HepG2 (cell line): Measurements from ENCODE around the gene SDC1. TPM values are rescaled to one million over a fixed set of nuclear protein-coding genes. Genes with fewer than 3 reads are reported as not detected.

Experiments
- ATAC-seq: fragments of 200-7000 bp; cut with Tn5 transposase; 3 replicates; pipeline ENCODE4 v1.9.1; 2020; ENCODE audit warnings: mild to moderate bottlenecking, moderate library complexity
- BruUV-seq: library from RNA; stranded (reverse); fragments of 400-500 nt; replicated peaks from 2 replicates; lab custom pipeline; 2021; lab: Mats Ljungman, UMichigan
- CTCF ChIA-PET: fragments of 300-600 bp; formaldehyde crosslinking; extraction: SDS; loops from one replicate; lab custom pipeline; 2021; ENCODE audit warnings: low total read pairs, inconsistent platforms, low intra/inter-chr PET ratio; lab: Yijun Ruan, JAX
- POLR2A ChIA-PET: fragments of 350-600 bp; sonication (Branson Sonifier 250); formaldehyde crosslinking; loops from one replicate; lab custom pipeline; 2020; ENCODE audit warnings: antibody characterized with exemption, inconsistent platforms; lab: Yijun Ruan, JAX
- DNase-seq: peaks from one replicate; pipeline ENCODE4 v3.0.0-alpha.2; 2015; ENCODE audit warnings: low spot score
- FAIRE-seq: peaks from 3 replicates; lab custom pipeline; 2011; peaks lifted over from hg19 to GRCh38; lab: Jason Lieb, UNC
- H2AFZ ChIP-seq: one replicate; pipeline ENCODE4 v1.6.1; 2011; ENCODE audit warnings: low read length, inconsistent platforms
- H3K27ac ChIP-seq: fragments of 300-600 bp; 3 replicates; pipeline ENCODE4 v1.8.0; 2011; ENCODE audit warnings: mixed run types, mild to moderate bottlenecking, mixed read lengths, low read length, inconsistent platforms; ENCODE audit not compliant: insufficient read depth; ENCODE audit errors: extremely low read length
- H3K27me3 ChIP-seq, 2 experiments: fragments of 200-600 bp in 1 of 2; 2 replicates in 1 of 2; 3 replicates in 1 of 2; pipeline versions ENCODE4 v1.6.0 to v1.8.0; 2011; ENCODE audit warnings: low read length in 2 of 2, mild to moderate bottlenecking in 2 of 2, moderate library complexity in 2 of 2, inconsistent platforms in 1 of 2; ENCODE audit not compliant: insufficient read depth in 2 of 2, control insufficient read depth in 1 of 2
- H3K36me3 ChIP-seq, 2 experiments: fragments of 200-600 bp in 1 of 2; replicated peaks in 1 of 2; 2 replicates in 1 of 2; 3 replicates in 1 of 2; pipeline versions ENCODE4 v1.5.1 to v1.8.0; 2011; ENCODE audit warnings: low read length in 2 of 2, inconsistent platforms in 1 of 2; ENCODE audit not compliant: insufficient read depth in 2 of 2, control insufficient read depth in 1 of 2
- H3K4me1 ChIP-seq: 2 replicates; pipeline ENCODE4 v1.5.1; 2012; ENCODE audit warnings: low read length, inconsistent platforms; ENCODE audit not compliant: insufficient read depth
- H3K4me2 ChIP-seq: 2 replicates; pipeline ENCODE4 v1.6.0; 2011; ENCODE audit warnings: low read depth, low read length, inconsistent platforms
- H3K4me3 ChIP-seq, 3 experiments: fragments of 200-600 bp in 1 of 3; sonication (generic), shearing (Covaris generic) in 1 of 3; replicated peaks in 1 of 3; 2 replicates each; pipeline ENCODE4 v1.5.1; 2011 to 2016; ENCODE audit warnings: low read length in 3 of 3, inconsistent platforms in 2 of 3, low read depth in 2 of 3, mild to moderate bottlenecking in 2 of 3, control low read depth in 1 of 3, mixed read lengths in 1 of 3; ENCODE audit not compliant: insufficient read depth in 1 of 3
- H3K79me2 ChIP-seq: one replicate; pipeline ENCODE4 v1.6.1; 2011; ENCODE audit warnings: low read length, inconsistent platforms; ENCODE audit not compliant: insufficient read depth
- H3K9ac ChIP-seq: 2 replicates; pipeline ENCODE4 v1.6.0; 2011; ENCODE audit warnings: mild to moderate bottlenecking, low read depth, low read length, inconsistent platforms; ENCODE audit not compliant: insufficient read depth
- H3K9me3 ChIP-seq: 2 replicates; pipeline ENCODE4 v1.5.1; 2012; ENCODE audit warnings: mild to moderate bottlenecking, low read length
- H4K20me1 ChIP-seq: 2 replicates; pipeline ENCODE4 v1.6.0; 2011; ENCODE audit warnings: inconsistent platforms, mild to moderate bottlenecking, low read length, moderate library complexity; ENCODE audit not compliant: insufficient read depth
- CEBPB ChIP-seq: IDR thresholded peaks from 2 replicates; pipeline ENCODE4 v1.6.1; 2011; ENCODE audit warnings: low read depth, low read length, improper control_type of control experiment, borderline replicate concordance
- NONO ChIP-seq, 2 experiments: fragments of 450-650 bp in 1 of 2; sonication (generic) in 1 of 2; formaldehyde crosslinking in 1 of 2; IDR thresholded peaks in 1 of 2; conservative IDR thresholded peaks in 1 of 2; 2 replicates each; pipeline versions ENCODE4 v1.6.1 to v1.8.0; 2017 to 2022; ENCODE audit warnings: mild to moderate bottlenecking in 1 of 2, missing genetic modification reagents in 1 of 2, moderate library complexity in 1 of 2
- SOX6 ChIP-seq, 2 experiments: fragments of 450-650 bp in 1 of 2; sonication (generic) in 1 of 2; formaldehyde crosslinking in 1 of 2; IDR thresholded peaks; 2 replicates each; pipeline versions ENCODE4 v1.4.0 to v1.6.1; 2017 to 2020; ENCODE audit warnings: antibody characterized with exemption in 1 of 2, mild to moderate bottlenecking in 1 of 2, missing genetic modification reagents in 1 of 2
- THAP9 ChIP-seq: sonication (generic); formaldehyde crosslinking; IDR thresholded peaks from 2 replicates; pipeline ENCODE4; 2020; ENCODE audit warnings: missing genetic modification reagents, mild to moderate bottlenecking, borderline replicate concordance
- ZNF121 ChIP-seq: sonication (generic); formaldehyde crosslinking; IDR thresholded peaks from 2 replicates; pipeline ENCODE4 v1.5.0; 2020; ENCODE audit warnings: mild to moderate bottlenecking, missing genetic modification reagents
- ZNF160 ChIP-seq: sonication (generic); formaldehyde crosslinking; IDR thresholded peaks from 2 replicates; pipeline ENCODE4 v1.8.0; 2022; ENCODE audit warnings: mild to moderate bottlenecking, inconsistent platforms, missing genetic modification reagents
- WGBS: methylation state at CpG from one replicate; pipeline ENCODE4 v1.1.6; 2017; ENCODE audit warnings: low lambda C conversion rate; 5-methylcytosine and 5-hydroxymethylcytosine counted together
- in situ Hi-C: cut with HindIII; loops from 2 replicates; pipeline ENCODE4 v1.10.0; 2017; ENCODE audit warnings: low pct_unique_long_range_greater_than_20kb; ENCODE audit not compliant: extremely low pct_ligation_motif_present
- intact Hi-C: fragments of 100-400 bp; cut with micrococcal nuclease; formaldehyde crosslinking; loops from one replicate; pipeline ENCODE4 v1.10.0; 2022; ENCODE audit not compliant: unreplicated experiment
- polyA plus RNA-seq, 8 experiments: library from polyadenylated mRNA; depleted of rRNA in 3 of 8; stranded (reverse) in 7 of 8; unstranded in 1 of 8; fragments of >200 nt; fragmentation: Illumina TruSeq in 4 of 8; extraction: Trizol in 4 of 8; gene quantifications; 2 replicates each; pipeline versions ENCODE4 v1.2.1 to v1.2.3, GENCODE V29; 2011 to 2016; ENCODE audit warnings: low read depth in 4 of 8, missing spikeins in 1 of 8, mixed read lengths in 1 of 8; ENCODE audit not compliant: insufficient read depth in 1 of 8
- total RNA-seq, 5 experiments: library from RNA; depleted of rRNA; stranded (reverse); fragments of >200 nt; fragmentation: Illumina TruSeq; extraction: Trizol; gene quantifications; 2 replicates each; pipeline ENCODE4 v1.2.3, GENCODE V29; 2016; ENCODE audit warnings: low read depth in 1 of 5
- TF ChIP-seq, protein P1 (sequence below): sonication (generic); formaldehyde crosslinking; IDR thresholded peaks from 2 replicates; pipeline ENCODE4 v1.4.0; 2020; ENCODE audit warnings: missing genetic modification reagents, borderline replicate concordance
- TF ChIP-seq, protein P2 (sequence below): sonication (generic); IDR thresholded peaks from 2 replicates; pipeline ENCODE4 v1.6.1; 2016; ENCODE audit warnings: low read depth, borderline replicate concordance

The SDC1 gene
- total and polyA plus RNA-seq, 2 of the 13 experiments (the other 11 are each of a cell fraction or from before 2014, with no cell fraction given) = 108 to 119 TPM

DNA sequence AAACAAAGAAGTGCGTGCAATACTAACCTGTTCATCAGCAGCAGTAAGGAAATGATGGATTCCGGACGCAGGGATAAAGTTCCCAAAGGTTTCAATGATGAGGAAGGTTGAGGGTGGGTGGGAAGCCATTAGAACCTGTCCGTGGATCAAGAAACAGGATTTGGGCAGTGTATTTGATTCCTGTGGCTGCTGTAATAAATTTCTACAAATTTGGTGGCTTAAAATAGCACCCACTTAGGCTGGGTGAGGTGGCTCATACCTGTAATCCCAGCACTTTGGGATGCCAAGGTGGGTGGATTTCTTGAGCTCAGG lies 5.1 kb upstream of the SDC1 start (continued):
- TF ChIP-seq ZNF121 (CRISPR knock-in tag) = no peak
- TF ChIP-seq, protein P1, sequence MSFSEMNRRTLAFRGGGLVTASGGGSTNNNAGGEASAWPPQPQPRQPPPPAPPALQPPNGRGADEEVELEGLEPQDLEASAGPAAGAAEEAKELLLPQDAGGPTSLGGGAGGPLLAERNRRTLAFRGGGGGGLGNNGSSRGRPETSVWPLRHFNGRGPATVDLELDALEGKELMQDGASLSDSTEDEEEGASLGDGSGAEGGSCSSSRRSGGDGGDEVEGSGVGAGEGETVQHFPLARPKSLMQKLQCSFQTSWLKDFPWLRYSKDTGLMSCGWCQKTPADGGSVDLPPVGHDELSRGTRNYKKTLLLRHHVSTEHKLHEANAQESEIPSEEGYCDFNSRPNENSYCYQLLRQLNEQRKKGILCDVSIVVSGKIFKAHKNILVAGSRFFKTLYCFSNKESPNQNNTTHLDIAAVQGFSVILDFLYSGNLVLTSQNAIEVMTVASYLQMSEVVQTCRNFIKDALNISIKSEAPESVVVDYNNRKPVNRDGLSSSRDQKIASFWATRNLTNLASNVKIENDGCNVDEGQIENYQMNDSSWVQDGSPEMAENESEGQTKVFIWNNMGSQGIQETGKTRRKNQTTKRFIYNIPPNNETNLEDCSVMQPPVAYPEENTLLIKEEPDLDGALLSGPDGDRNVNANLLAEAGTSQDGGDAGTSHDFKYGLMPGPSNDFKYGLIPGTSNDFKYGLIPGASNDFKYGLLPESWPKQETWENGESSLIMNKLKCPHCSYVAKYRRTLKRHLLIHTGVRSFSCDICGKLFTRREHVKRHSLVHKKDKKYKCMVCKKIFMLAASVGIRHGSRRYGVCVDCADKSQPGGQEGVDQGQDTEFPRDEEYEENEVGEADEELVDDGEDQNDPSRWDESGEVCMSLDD (CRISPR knock-in tag) = no peak
- no peak for TF ChIP-seq ZNF160 (CRISPR knock-in tag)

DNA sequence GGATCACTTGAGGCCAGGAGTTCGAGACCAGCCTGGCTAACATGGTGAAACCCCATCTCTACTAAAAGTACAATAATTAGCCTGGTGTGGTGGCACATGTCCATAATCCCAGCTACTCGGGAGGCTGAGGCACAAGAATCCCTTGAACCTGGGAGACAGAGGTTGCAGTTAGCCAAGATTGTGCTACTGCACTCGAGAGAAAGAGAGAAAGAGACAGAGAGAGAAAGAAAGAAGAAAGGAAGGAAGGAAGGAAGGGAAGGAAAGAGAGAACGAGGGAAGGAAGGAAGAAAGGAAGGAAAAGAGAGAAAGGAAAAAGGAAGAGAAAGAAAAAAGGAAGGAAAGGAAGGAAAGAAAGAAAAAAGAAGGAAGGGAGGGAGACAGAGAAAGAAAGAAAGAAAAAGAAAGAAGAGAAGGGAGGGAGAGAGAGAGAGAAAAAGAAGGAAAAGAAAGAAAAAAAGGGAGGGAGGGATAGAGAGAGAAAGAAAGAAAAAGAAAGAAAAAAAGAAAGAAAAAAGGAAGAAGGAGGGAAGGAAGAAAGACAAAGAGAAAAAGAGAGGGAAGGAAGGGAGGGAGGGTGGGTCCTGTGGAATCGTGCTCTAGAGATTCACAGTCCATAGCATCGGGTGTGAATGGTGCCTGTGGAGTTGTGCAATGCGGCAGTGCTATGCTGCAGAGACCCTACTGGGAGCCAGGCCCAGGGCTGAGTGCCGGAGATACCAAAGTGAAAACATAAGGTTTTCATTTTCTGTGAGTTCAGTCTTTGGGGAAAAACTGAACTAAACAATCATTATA lies 4.6 kb upstream of the SDC1 start:
- ATAC-seq = no peak
- Histone ChIP-seq H3K27me3 (no peaks in the 10 kb centered on the region; a peak in 2 of 5 replicates), H4K20me1 (no peaks in the 10 kb centered on the region), H3K4me3 (no peak overlapping the region), H3K9me3 (no peaks in the 10 kb centered on the region), H3K79me2 (no peaks in the 10 kb centered on the region), H3K9ac (no peak overlapping the region), H3K36me3 (no peaks in the 10 kb centered on the region), H2AFZ (no peak overlapping the region), H3K27ac (no peak overlapping the region), H3K4me2 (no peak overlapping the region), H3K4me1 (peaks cover 31% of the 10 kb centered on the region)
- ChIA-PET CTCF (no interaction called here), POLR2A (no interaction called here)
- no peak for DNase-seq
- no peak for FAIRE-seq
- in situ Hi-C loops = loop anchor here (5.0 kb wide), 1 partner anchor 92 kb away; no protein-coding TSS in a partner anchor
- 24% methylated on average over 8 of the region's 8 CpGs for WGBS
- BruUV-seq = no TSS peak
- intact Hi-C loops = loop anchor here (5.0 kb wide), 1 partner anchor 272 kb away; no protein-coding TSS in a partner anchor
- TF ChIP-seq, protein P2, sequence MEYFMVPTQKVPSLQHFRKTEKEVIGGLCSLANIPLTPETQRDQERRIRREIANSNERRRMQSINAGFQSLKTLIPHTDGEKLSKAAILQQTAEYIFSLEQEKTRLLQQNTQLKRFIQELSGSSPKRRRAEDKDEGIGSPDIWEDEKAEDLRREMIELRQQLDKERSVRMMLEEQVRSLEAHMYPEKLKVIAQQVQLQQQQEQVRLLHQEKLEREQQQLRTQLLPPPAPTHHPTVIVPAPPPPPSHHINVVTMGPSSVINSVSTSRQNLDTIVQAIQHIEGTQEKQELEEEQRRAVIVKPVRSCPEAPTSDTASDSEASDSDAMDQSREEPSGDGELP = no peak
- TF ChIP-seq CEBPB (peak; percentile 75; the same call in 1 of the 2 replicates), SOX6 (IDR thresholded peaks at IDR 0.05) (peak; percentile 66; the same call in 1 of the 2 replicates), SOX6 (CRISPR knock-in tag; IDR thresholded peaks at IDR 0.05) (no peak), NONO (IDR thresholded peaks at IDR 0.05) (peak; percentile 73; the same call in 1 of the 2 replicates), NONO (CRISPR knock-in tag; conservative IDR thresholded peaks at IDR 0.05) (no peak), THAP9 (no peak)
